ENCODE measurements around the gene CADM3.

The CADM3 gene

GRCh38 chr1:159204161-159205141 lies 33.0 kb downstream of the CADM3 start, which contains the start of gene ACKR1:
Gene ACKR1 (plus strand): TSS chr1:159204875. CDS start chr1:159204960, 85 bp downstream.
- no peak within 1 kb of the TSS for H3K4me3 ChIP-seq (ENCODE audit: low read depth, low read length)
- DNase-seq (ENCODE audit: low read depth) = no peak

GRCh38 chr1:159205225-159205624 lies 33.8 kb downstream of the CADM3 start:
- DNase-seq (ENCODE audit: low read depth) = no peak
- H3K4me3 ChIP-seq (ENCODE audit: low read depth, low read length) = no peak overlapping the region

- no peak for DNase-seq (ENCODE audit: low read depth)
- no peak overlapping the region for H3K4me3 ChIP-seq (ENCODE audit: low read depth, low read length)
Measured at GRCh38 chr1:159206110-159206509, 34.7 kb downstream of the CADM3 start.

- no peak for DNase-seq (ENCODE audit: low read depth)
- no peak overlapping the region for H3K4me3 ChIP-seq (ENCODE audit: low read depth, low read length)
Measured at GRCh38 chr1:159207080-159207479, 35.7 kb downstream of the CADM3 start.

- no peak for DNase-seq (ENCODE audit: low read depth)
- H3K4me3 ChIP-seq (ENCODE audit: low read depth, low read length) = no peak overlapping the region
Measured at GRCh38 chr1:159207774-159208173, 36.4 kb downstream of the CADM3 start.

- no peak overlapping the region for H3K4me3 ChIP-seq (ENCODE audit: low read depth, low read length)
- no peak for DNase-seq (ENCODE audit: low read depth)
Measured at GRCh38 chr1:159208175-159208825, 36.9 kb downstream of the CADM3 start.

GRCh38 chr1:159209061-159209460 lies 37.6 kb downstream of the CADM3 start:
- DNase-seq (ENCODE audit: low read depth) = no peak
- no peak overlapping the region for H3K4me3 ChIP-seq (ENCODE audit: low read depth, low read length)

GRCh38 chr1:159211331-159212136 lies 40.1 kb downstream of the CADM3 start:
- no peak for DNase-seq (ENCODE audit: low read depth)

GRCh38 chr1:159212596-159212995 lies 41.2 kb downstream of the CADM3 start:
- H3K4me3 ChIP-seq (ENCODE audit: low read depth, low read length) = no peak overlapping the region
- DNase-seq (ENCODE audit: low read depth) = no peak

More at GRCh38 chr1:159211331-159212136, 40.1 kb downstream of the CADM3 start:
- no peak overlapping the region for H3K4me3 ChIP-seq (ENCODE audit: low read depth, low read length)

GRCh38 chr1:159214149-159214760 lies 42.8 kb downstream of the CADM3 start:
- H3K4me3 ChIP-seq (ENCODE audit: low read depth, low read length) = no peak overlapping the region
- no peak for DNase-seq (ENCODE audit: low read depth)

GRCh38 chr1:159218649-159219636 lies 47.5 kb downstream of the CADM3 start:
- no peak overlapping the region for H3K4me3 ChIP-seq (ENCODE audit: low read depth, low read length)

GRCh38 chr1:159222075-159222865 lies 50.9 kb downstream of the CADM3 start:
- H3K4me3 ChIP-seq (ENCODE audit: low read depth, low read length) = no peak overlapping the region
- DNase-seq (ENCODE audit: low read depth) = no peak

More at GRCh38 chr1:159218649-159219636, 47.5 kb downstream of the CADM3 start:
- DNase-seq (ENCODE audit: low read depth) = no peak

GRCh38 chr1:159223004-159223403 lies 51.6 kb downstream of the CADM3 start:
- no peak for DNase-seq (ENCODE audit: low read depth)

GRCh38 chr1:159228554-159228953 lies 57.1 kb downstream of the CADM3 start:
- no peak for DNase-seq (ENCODE audit: low read depth)
- no peak overlapping the region for H3K4me3 ChIP-seq (ENCODE audit: low read depth, low read length)

More at GRCh38 chr1:159223004-159223403, 51.6 kb downstream of the CADM3 start:
- H3K4me3 ChIP-seq (ENCODE audit: low read depth, low read length) = no peak overlapping the region

GRCh38 chr1:159229260-159229885 lies 58.0 kb downstream of the CADM3 start:
- H3K4me3 ChIP-seq (ENCODE audit: low read depth, low read length) = no peak overlapping the region
- DNase-seq (ENCODE audit: low read depth) = no peak

GRCh38 chr1:159229896-159230295 lies 58.5 kb downstream of the CADM3 start:
- no peak overlapping the region for H3K4me3 ChIP-seq (ENCODE audit: low read depth, low read length)
- DNase-seq (ENCODE audit: low read depth) = no peak

All from skeletal muscle cell (primary cell).